ENCODE data around the gene GPR62.

GPR62 gene

DNA sequence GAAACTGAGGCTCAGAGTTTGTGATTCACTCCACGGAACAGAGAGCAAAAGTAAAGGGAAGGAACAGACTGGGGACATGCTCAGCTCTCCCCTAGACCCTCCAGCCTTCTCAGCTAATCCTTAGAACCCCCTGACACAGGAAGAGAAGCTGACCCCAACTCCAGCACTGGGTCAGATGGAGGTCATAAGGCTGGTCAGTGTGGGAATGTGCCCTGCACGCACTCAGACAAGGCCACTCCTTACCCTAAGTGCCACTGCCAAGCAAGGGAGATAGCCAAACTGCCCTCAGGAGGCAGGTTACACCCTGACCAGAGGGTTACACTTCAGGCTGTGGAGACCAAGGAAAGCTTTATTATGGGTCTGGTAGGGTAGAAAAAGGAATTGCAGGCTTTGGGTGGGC lies 39.3 kb downstream of the GPR62 start:
- DNase-seq: no peak

DNA sequence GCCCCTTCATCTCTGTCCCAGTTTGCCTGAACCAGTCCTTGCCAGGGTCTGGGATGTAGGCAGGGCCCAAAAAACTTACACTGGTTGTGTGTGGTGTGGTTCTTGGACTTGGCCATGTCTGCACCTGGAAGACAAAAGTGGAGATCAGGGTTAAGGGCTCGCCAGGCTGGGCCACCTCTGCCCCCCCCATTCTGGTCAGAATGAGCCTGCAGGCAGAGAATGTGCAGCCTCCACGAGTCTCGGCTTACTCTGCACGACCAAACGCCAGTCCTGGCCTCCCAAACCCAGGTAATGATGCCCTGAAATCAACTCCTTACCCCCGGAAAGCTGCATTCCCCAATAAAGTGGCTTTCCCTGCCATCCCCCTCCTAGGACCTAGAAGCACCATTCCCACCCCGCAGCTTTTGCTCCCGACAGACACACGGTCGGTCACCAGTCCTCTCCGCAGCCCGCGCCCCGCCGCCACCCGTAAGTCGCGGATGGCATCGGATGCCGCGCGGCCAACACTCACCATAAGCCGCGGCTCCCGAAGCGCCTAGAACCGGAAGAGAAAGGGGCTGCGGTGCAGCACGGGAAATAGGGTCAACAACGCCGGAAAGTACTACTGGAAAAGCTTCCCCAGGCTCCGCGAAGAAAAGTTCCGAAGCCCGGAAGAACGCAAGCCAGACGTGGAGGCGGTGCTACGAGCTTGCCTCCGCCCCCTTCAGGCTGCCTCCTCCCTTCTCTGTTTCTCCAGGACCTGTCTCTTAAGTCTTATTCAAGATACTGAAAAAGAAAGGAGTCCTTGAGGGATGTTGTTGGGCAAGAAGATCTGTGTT lies 40.4 kb downstream of the GPR62 start, which contains the start of gene RPL29:
Gene RPL29, minus strand, starts transcription at position 550 of the 818 bp plus-strand sequence. Its CDS starts 434 bp downstream, at position 116.
- peak; percentile 91 for DNase-seq

DNA sequence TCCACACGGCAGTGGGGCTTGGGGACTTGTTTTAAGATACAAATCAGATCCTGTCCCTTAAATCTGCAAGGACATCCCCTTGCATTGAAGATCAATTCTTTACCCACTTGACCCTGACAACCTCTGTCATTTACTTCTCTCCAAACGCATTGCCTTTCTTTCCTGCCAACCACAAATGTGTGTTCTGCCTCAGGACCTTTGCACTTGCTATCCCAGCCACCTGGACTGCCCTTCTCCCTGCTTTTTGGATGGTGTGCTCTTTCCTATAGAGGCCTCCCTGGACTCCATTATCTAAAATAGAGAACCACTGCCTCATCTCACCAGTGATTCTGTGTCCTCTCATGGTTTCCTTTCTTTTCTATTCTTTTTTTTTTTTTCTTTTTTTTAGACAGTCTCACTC lies 42.0 kb downstream of the GPR62 start:
- DNase-seq: no peak

GRCh38 chr3:51997935-51998596 lies 42.9 kb downstream of the GPR62 start:
- no peak for DNase-seq

- DNase-seq: no peak
Observed at GRCh38 chr3:51998774-51999173, 43.6 kb downstream of the GPR62 start.

DNA sequence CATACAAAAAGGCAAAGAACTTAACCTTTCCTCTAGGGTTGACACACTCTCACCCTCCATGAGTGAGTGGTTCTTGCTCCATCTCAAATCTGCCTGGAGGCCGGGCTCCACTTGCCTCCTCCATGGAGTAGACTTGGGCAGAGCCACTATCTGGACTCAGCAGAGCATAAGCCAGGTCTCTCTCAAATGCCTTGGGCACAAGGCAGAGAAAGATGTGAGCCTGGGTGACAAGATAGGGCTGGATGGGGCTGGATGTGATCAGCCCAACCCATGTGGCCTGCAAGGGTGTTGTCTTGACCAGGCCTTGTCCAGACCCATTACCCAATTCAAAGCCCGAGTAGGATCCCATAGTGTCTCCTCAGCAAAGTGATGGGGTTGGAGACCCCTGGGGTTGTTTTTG lies 44.7 kb downstream of the GPR62 start:
- DNase-seq: no peak

GRCh38 chr3:52001443-52001974 lies 46.3 kb downstream of the GPR62 start:
- DNase-seq: peak; percentile 65

DNA sequence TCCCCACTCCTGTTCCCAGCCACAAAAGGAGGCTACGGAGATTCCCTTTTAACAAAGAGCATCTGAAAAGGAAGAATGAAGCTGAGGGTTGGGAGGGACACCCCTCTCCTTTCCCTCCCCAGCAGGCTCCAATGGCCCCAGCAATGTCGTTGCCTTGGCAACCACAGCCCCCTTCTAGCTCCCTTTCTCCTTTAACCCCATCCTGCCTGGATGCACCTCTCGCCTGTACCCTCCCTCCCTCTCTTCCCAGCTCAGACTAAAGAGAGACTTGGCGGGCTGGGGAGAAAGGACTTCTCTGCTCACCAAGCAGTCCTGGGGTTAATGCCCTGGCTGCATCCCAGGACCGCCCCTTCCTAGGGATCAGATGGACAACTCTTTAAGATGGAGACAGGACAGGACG lies 47.6 kb downstream of the GPR62 start:
- no peak for DNase-seq

- DNase-seq: no peak
Observed at GRCh38 chr3:52004163-52004787, 49.1 kb downstream of the GPR62 start.

- no peak for DNase-seq
Observed at GRCh38 chr3:52004906-52005395, 49.8 kb downstream of the GPR62 start.

GRCh38 chr3:52005571-52005986 lies 50.4 kb downstream of the GPR62 start:
- DNase-seq: no peak

- DNase-seq: no peak
Observed at GRCh38 chr3:52006017-52006819, 51.0 kb downstream of the GPR62 start.

- no peak for DNase-seq
Observed at GRCh38 chr3:52006820-52007133, 51.6 kb downstream of the GPR62 start.

Measured in KG1 (cell line).